Erythroblast (primary cell): ENCODE results near the gene GET3.

Experiments used
- GATA1 ChIP-seq: IDR thresholded peaks from 2 replicates; pipeline ENCODE4 v1.6.1; 2011; ENCODE audit warnings: low read depth, mild to moderate bottlenecking, control low read depth, low read length, moderate library complexity
- POLR2A ChIP-seq: IDR thresholded peaks from 2 replicates; pipeline ENCODE4 v1.6.1; 2011; ENCODE audit warnings: mild to moderate bottlenecking, low read length

DNA sequence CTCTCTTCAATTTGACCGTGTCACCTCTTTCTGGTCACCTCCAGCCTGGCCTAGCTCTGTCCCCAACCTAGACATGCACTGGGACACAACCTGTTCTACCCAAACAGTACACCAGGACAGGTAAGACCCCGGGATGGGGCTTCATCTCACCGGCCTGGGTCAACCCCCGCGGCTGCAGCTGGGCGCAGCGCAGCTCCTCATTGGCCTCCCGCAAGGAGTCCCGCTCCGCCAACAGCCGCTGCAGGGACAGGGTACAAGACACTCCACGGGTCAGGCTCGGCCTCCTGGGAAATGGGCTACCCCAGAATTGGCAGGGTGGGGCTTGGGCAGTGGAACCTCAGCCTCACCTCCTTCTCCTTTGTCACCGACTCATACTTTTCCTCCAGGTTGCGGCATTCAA lies 30.4 kb downstream of the GET3 start:
- TF ChIP-seq POLR2A: no peak
- no peak for TF ChIP-seq GATA1
